ENCODE measurements around the gene PPP1R3G.

DNA sequence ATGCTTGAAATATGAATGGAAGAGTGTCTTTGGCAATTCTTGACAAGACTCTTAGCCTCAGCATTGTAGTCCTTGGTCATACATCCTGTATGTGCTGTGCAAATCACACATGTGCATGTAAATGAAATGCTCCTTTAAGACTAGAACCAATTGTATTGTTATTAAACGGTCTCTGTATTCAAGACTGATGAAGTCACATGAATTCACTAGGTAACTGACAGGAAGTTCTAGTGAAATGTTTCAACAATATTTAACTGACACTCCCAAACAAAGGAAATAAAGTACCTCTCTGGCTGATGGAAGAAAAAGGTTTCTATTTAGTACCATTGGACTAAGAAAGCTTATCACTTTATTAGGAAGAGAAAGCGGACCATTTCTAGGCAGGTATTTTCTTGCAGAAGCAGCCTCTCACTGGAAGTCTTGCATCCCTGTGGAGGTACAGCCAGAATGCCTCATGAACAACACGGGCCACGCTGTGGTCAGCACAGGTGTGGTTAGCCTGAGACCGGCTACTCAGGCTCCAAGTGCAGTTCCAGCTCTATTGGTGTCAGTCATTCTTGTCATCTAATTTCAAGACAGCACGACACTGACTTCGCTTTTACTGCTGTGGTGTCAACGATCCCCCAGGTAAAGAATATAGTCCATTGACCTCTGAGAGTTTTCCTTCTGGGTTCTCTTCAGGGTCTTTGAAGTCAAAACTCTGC lies 17.3 kb downstream of the PPP1R3G start:
- TF ChIP-seq, protein P1, sequence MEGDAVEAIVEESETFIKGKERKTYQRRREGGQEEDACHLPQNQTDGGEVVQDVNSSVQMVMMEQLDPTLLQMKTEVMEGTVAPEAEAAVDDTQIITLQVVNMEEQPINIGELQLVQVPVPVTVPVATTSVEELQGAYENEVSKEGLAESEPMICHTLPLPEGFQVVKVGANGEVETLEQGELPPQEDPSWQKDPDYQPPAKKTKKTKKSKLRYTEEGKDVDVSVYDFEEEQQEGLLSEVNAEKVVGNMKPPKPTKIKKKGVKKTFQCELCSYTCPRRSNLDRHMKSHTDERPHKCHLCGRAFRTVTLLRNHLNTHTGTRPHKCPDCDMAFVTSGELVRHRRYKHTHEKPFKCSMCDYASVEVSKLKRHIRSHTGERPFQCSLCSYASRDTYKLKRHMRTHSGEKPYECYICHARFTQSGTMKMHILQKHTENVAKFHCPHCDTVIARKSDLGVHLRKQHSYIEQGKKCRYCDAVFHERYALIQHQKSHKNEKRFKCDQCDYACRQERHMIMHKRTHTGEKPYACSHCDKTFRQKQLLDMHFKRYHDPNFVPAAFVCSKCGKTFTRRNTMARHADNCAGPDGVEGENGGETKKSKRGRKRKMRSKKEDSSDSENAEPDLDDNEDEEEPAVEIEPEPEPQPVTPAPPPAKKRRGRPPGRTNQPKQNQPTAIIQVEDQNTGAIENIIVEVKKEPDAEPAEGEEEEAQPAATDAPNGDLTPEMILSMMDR (IDR thresholded peaks at IDR 0.05) = no peak
- no peak for TF ChIP-seq POLR2A (IDR thresholded peaks at IDR 0.05)

Measured in heart left ventricle (tissue), 13 donors.